H1 (cell line): ENCODE data around the gene RCC1. TPM values are rescaled to one million over a fixed set of nuclear protein-coding genes. Genes with fewer than 3 reads are reported as not detected.
A peak's percentile ranks its signal among the peaks of the same experiment; 100 is the strongest.

Experiments used
- CTCF ChIA-PET: fragments of 300-600 bp; sonication (Branson Sonifier 250); formaldehyde crosslinking; loops from one replicate; lab custom pipeline; 2021; ENCODE audit not compliant: partially characterized antibody; lab: Charles Lee
- POLR2A ChIA-PET: fragments of 300-600 bp; sonication (Branson Sonifier 250); formaldehyde crosslinking; loops from one replicate; lab custom pipeline; 2021; ENCODE audit warnings: inconsistent platforms; ENCODE audit not compliant: partially characterized antibody; lab: Charles Lee
- DNase-seq, 2 experiments: peaks; one replicate each; pipeline versions ENCODE4 v3.0.0 to v3.0.0-alpha.2; 2010 to 2022; ENCODE audit warnings: low spot score in 2 of 2, low read depth in 1 of 2, mixed read lengths in 1 of 2
- FAIRE-seq: peaks from 2 replicates; lab custom pipeline; 2011; peaks lifted over from hg19 to GRCh38; lab: Jason Lieb, UNC
- H2AFZ ChIP-seq: 2 replicates; pipeline ENCODE4 v1.8.1; 2012; ENCODE audit warnings: low read length, inconsistent platforms
- H2AK5ac ChIP-seq: 2 replicates; pipeline ENCODE4 v1.6.1; 2013; ENCODE audit warnings: low read depth, low read length
- H2BK120ac ChIP-seq: replicated peaks from 2 replicates; pipeline ENCODE3; 2013; ENCODE audit warnings: low read depth, low read length, inconsistent platforms
- H2BK12ac ChIP-seq: 2 replicates; pipeline ENCODE4 v1.6.1; 2013; ENCODE audit warnings: low read depth, low read length
- H2BK15ac ChIP-seq: 2 replicates; pipeline ENCODE4 v1.6.1; 2013; ENCODE audit warnings: low read length
- H2BK20ac ChIP-seq: 2 replicates; pipeline ENCODE4 v1.6.1; 2013; ENCODE audit warnings: low read length
- H2BK5ac ChIP-seq: 2 replicates; pipeline ENCODE4 v1.6.1; 2013; ENCODE audit warnings: low read depth, low read length
- H3K14ac ChIP-seq: 2 replicates; pipeline ENCODE4 v1.6.1; 2013; ENCODE audit warnings: inconsistent platforms; ENCODE audit not compliant: insufficient read length
- H3K18ac ChIP-seq: 2 replicates; pipeline ENCODE4 v1.6.1; 2013; ENCODE audit warnings: low read length; ENCODE audit errors: extremely low read depth
- H3K23ac ChIP-seq: 2 replicates; pipeline ENCODE4 v1.6.1; 2013; ENCODE audit warnings: inconsistent platforms; ENCODE audit not compliant: insufficient read length
- H3K23me2 ChIP-seq: 2 replicates; pipeline ENCODE4 v1.6.1; 2013; ENCODE audit warnings: low read depth, low read length
- H3K27ac ChIP-seq: 2 replicates; pipeline ENCODE4 v1.6.1; 2011; ENCODE audit warnings: low read depth, low read length, inconsistent platforms
- H3K27me3 ChIP-seq, 4 experiments: replicated peaks in 1 of 4; 1 replicate in 1 of 4; 2 replicates in 3 of 4; pipeline versions ENCODE4 v1.6.1 to v1.8.1; 2011 to 2013; ENCODE audit warnings: low read length in 3 of 4, mild to moderate bottlenecking in 3 of 4, inconsistent platforms in 2 of 4, mixed read lengths in 2 of 4, moderate library complexity in 1 of 4; ENCODE audit not compliant: control insufficient read depth in 3 of 4, insufficient read depth in 3 of 4; ENCODE audit errors: extremely low read depth in 1 of 4
- H3K36me3 ChIP-seq, 4 experiments: 2 replicates each; pipeline versions ENCODE4 v1.6.1 to v1.8.1; 2011 to 2013; ENCODE audit warnings: mild to moderate bottlenecking in 4 of 4, low read length in 3 of 4, moderate library complexity in 2 of 4, control low read depth in 1 of 4, inconsistent platforms in 1 of 4; ENCODE audit not compliant: insufficient read depth in 4 of 4, control insufficient read depth in 2 of 4
- H3K4ac ChIP-seq: replicated peaks from 2 replicates; pipeline ENCODE3; 2013; ENCODE audit warnings: low read length, low read depth, mixed read lengths, inconsistent platforms; ENCODE audit not compliant: insufficient read length
- H3K4me1 ChIP-seq, 4 experiments: replicated peaks in 1 of 4; 1 replicate in 1 of 4; 2 replicates in 3 of 4; pipeline versions ENCODE4 v1.6.1 to v1.8.1; 2011 to 2013; ENCODE audit warnings: low read length in 3 of 4, inconsistent platforms in 2 of 4, mixed read lengths in 1 of 4; ENCODE audit not compliant: insufficient read depth in 4 of 4, control insufficient read depth in 3 of 4
- H3K4me2 ChIP-seq, 2 experiments: 2 replicates each; pipeline versions ENCODE4 v1.6.1 to v1.8.1; 2011 to 2013; ENCODE audit warnings: low read depth in 2 of 2, low read length in 2 of 2, control low read depth in 1 of 2, inconsistent platforms in 1 of 2, mild to moderate bottlenecking in 1 of 2; ENCODE audit not compliant: insufficient read depth in 1 of 2
- H3K4me3 ChIP-seq, 4 experiments: fragments of 200-600, 300-600 bp in 1 of 4; sonication (generic), shearing (Covaris generic), sonication (Bioruptor Twin) in 1 of 4; 2 replicates each; pipeline versions ENCODE4 v1.5.1 to v1.8.1; 2011 to 2016; ENCODE audit warnings: low read length in 4 of 4, low read depth in 3 of 4, control low read depth in 2 of 4, inconsistent platforms in 2 of 4, mild to moderate bottlenecking in 2 of 4, mixed read lengths in 1 of 4, moderate library complexity in 1 of 4; ENCODE audit not compliant: insufficient read depth in 2 of 4; ENCODE audit errors: extremely low read depth in 1 of 4
- H3K56ac ChIP-seq: replicated peaks from 2 replicates; pipeline ENCODE3; 2013; ENCODE audit warnings: low read depth, mild to moderate bottlenecking, mixed read lengths, low read length, inconsistent platforms; ENCODE audit not compliant: insufficient read length
- H3K79me1 ChIP-seq: 2 replicates; pipeline ENCODE4 v1.6.1; 2013; ENCODE audit warnings: low read depth, low read length, control low read depth
- H3K79me2 ChIP-seq, 2 experiments: 2 replicates each; pipeline versions ENCODE4 v1.6.1 to v1.8.1; 2012 to 2013; ENCODE audit warnings: low read length in 2 of 2, mild to moderate bottlenecking in 2 of 2, inconsistent platforms in 1 of 2; ENCODE audit not compliant: insufficient read depth in 2 of 2, control insufficient read depth in 1 of 2
- H3K9ac ChIP-seq, 4 experiments: replicated peaks in 1 of 4; 1 replicate in 1 of 4; 2 replicates in 3 of 4; pipeline versions ENCODE4 v1.6.1 to v1.8.1; 2011 to 2013; ENCODE audit warnings: low read depth in 3 of 4, low read length in 3 of 4, control low read depth in 2 of 4, mild to moderate bottlenecking in 2 of 4, moderate library complexity in 2 of 4, inconsistent platforms in 1 of 4; ENCODE audit errors: extremely low read depth in 1 of 4
- H3K9me3 ChIP-seq, 2 experiments: 2 replicates each; pipeline versions ENCODE4 v1.6.1 to v1.8.1; 2012 to 2013; ENCODE audit warnings: mild to moderate bottlenecking in 2 of 2, moderate library complexity in 2 of 2, control low read depth in 1 of 2, inconsistent platforms in 1 of 2, low read depth in 1 of 2, low read length in 1 of 2, mixed read lengths in 1 of 2; ENCODE audit not compliant: insufficient read depth in 2 of 2
- H4K20me1 ChIP-seq, 2 experiments: replicated peaks in 1 of 2; 2 replicates each; pipeline versions ENCODE3 to v1.8.1; 2011 to 2013; ENCODE audit warnings: inconsistent platforms in 2 of 2, low read length in 2 of 2, mild to moderate bottlenecking in 1 of 2; ENCODE audit not compliant: insufficient read depth in 2 of 2, control insufficient read depth in 1 of 2
- H4K5ac ChIP-seq: 2 replicates; pipeline ENCODE4 v1.6.1; 2013; ENCODE audit warnings: low read length, low read depth, mixed read lengths, inconsistent platforms; ENCODE audit not compliant: insufficient read length
- H4K8ac ChIP-seq: 2 replicates; pipeline ENCODE4 v1.8.0; 2013; ENCODE audit warnings: mild to moderate bottlenecking, moderate library complexity, low read length, inconsistent platforms; ENCODE audit not compliant: insufficient read depth; ENCODE audit errors: extremely low read depth
- H4K91ac ChIP-seq: replicated peaks from 2 replicates; pipeline ENCODE3; 2013; ENCODE audit warnings: low read length, mixed read lengths, inconsistent platforms; ENCODE audit not compliant: insufficient read length
- CEBPB ChIP-seq: IDR thresholded peaks from 2 replicates; pipeline ENCODE4 v1.6.1; 2012; ENCODE audit warnings: low read depth, low read length
- KDM4A ChIP-seq: IDR thresholded peaks from one replicate; pipeline ENCODE4 v1.7.1; 2012; ENCODE audit warnings: low read depth, mild to moderate bottlenecking, moderate library complexity, low read length, inconsistent platforms; ENCODE audit not compliant: severe bottlenecking
- POLR2A ChIP-seq, 2 experiments: IDR thresholded peaks; 1 replicate in 1 of 2; 2 replicates in 1 of 2; pipeline ENCODE4 v1.6.1; 2011; ENCODE audit warnings: low read depth in 2 of 2, low read length in 2 of 2, mild to moderate bottlenecking in 2 of 2; ENCODE audit errors: control extremely low read depth in 1 of 2
- POLR2AphosphoS5 ChIP-seq: IDR thresholded peaks from 2 replicates; pipeline ENCODE4 v1.6.1; 2011; ENCODE audit warnings: low read depth, low read length
- TAF7 ChIP-seq: optimal IDR thresholded peaks from 2 replicates; pipeline ENCODE3; 2011; ENCODE audit warnings: low read depth, mild to moderate bottlenecking, inconsistent platforms, low read length, moderate library complexity, borderline replicate concordance
- USF2 ChIP-seq: IDR thresholded peaks from 2 replicates; pipeline ENCODE4 v1.6.1; 2011; ENCODE audit warnings: low read length, improper control_type of control experiment
- WGBS, 2 experiments: shearing (Covaris generic) in 1 of 2; methylation state at CpG; one replicate each; pipeline versions ENCODE4 v1.1.6 to v1.1.7; 2013 to 2015; ENCODE audit warnings: low lambda C conversion rate in 2 of 2, mixed read lengths in 2 of 2, inconsistent platforms in 1 of 2, low coverage in 1 of 2, missing lambda C conversion rate in 1 of 2; ENCODE audit not compliant: insufficient replicate concordance in 2 of 2, insufficient coverage in 1 of 2, insufficient read length in 1 of 2; ENCODE audit errors: extremely low coverage in 1 of 2, missing lambda C conversion rate in 1 of 2; 5-methylcytosine and 5-hydroxymethylcytosine counted together
- polyA plus RNA-seq, 7 experiments: library from polyadenylated mRNA; depleted of rRNA in 3 of 7; stranded (reverse) in 5 of 7; unstranded in 2 of 7; fragments of >200 nt in 5 of 7; fragments of 200-250 nt in 2 of 7; gene quantifications; 1 replicate in 5 of 7; 2 replicates in 1 of 7; 4 replicates in 1 of 7; pipeline versions ENCODE4 v1.2.1 to v1.2.3, GENCODE V29; 2011 to 2013; ENCODE audit warnings: missing spikeins in 2 of 7, mixed read lengths in 2 of 7
- total RNA-seq: library from RNA; stranded (reverse); fragmentation: NEBNext Ultra II Directional; extraction: Animal tissue kit (Norgen Biotek cat#: 25700); gene quantifications from 2 replicates; pipeline ENCODE4 v1.2.1, GENCODE V29; 2021

RCC1 gene
- total and polyA plus RNA-seq, 2 of the 8 experiments (the other 6 are each of a cell fraction or from before 2014, with no cell fraction given), result 48.5 to 98.4 TPM

GRCh38 chr1:28577052-28577678 lies 71.3 kb downstream of the RCC1 start:
- no peak for DNase-seq
- H3K79me2 ChIP-seq, result peaks cover 10 to 21% of the 10 kb centered on the region in 2 experiments
- H3K4me3 ChIP-seq, result no peak overlapping the region

More at GRCh38 chr1:28577052-28577678, 71.3 kb downstream of the RCC1 start:
- no peak overlapping the region for H3K14ac ChIP-seq
- H3K9me3 ChIP-seq, result no peaks in the 10 kb centered on the region
- H4K20me1 ChIP-seq, result peaks cover 15 to 23% of the 10 kb centered on the region in 2 experiments
- no peak overlapping the region for H4K91ac ChIP-seq
- peaks cover 19 to 60% (median 41%) of the 10 kb centered on the region in 4 experiments for H3K36me3 ChIP-seq
- H3K4me1 ChIP-seq, result peaks cover 0 to 8% (median 3%) of the 10 kb centered on the region in 4 experiments; a peak in 4 of 7 replicates
- no peak overlapping the region for H2BK15ac ChIP-seq
- H2AFZ ChIP-seq, result no peak overlapping the region
- no peak overlapping the region for H3K23ac ChIP-seq
- no peak overlapping the region for H3K56ac ChIP-seq
- H4K5ac ChIP-seq, result no peak overlapping the region
- H4K8ac ChIP-seq, result no peak overlapping the region; the same call in 1 of the 2 replicates
- H3K4me2 ChIP-seq, result no peak overlapping the region
- no peak overlapping the region for H3K4ac ChIP-seq
- ChIA-PET CTCF (interaction anchor here (0.7 to 9.7 kb wide), 6 partner anchors 8 to 63 kb away, joined by 3 to 73 read pairs (median 3); no protein-coding TSS in a partner anchor), POLR2A (interaction anchor here (1.3 to 23.4 kb wide), 7 partner anchors 16 to 342 kb away, joined by 3 to 660 read pairs (median 118); partner anchors contain the start of genes ATP5IF1, RAB42, RCC1 and TAF12)
- no peak overlapping the region for H2BK5ac ChIP-seq
- H3K27me3 ChIP-seq, result peaks cover 0 to under 1% (median under 1%) of the 10 kb centered on the region in 4 experiments; a peak in 1 of 7 replicates
- H2AK5ac ChIP-seq, result no peak overlapping the region
- H3K23me2 ChIP-seq, result peaks cover 10% of the 10 kb centered on the region; the same call in 1 of the 2 replicates
- FAIRE-seq, result no peak
- H2BK12ac ChIP-seq, result no peak overlapping the region
- H3K79me1 ChIP-seq, result peaks cover 4% of the 10 kb centered on the region; the same call in 1 of the 2 replicates
- WGBS, 2 experiments, result 82% methylated on average over 1 of the region's 1 CpG; no CpG with 5 or more reads in 1 of the 2 experiments
- no peak overlapping the region for H3K27ac ChIP-seq
- TF ChIP-seq TAF7 (no peak), POLR2A (IDR thresholded peaks at IDR 0.05; ENCODE audit: control extremely low read depth in 1 of 2, low read depth in 2 of 2, low read length in 2 of 2) (peak in 1 of 2 experiments; percentile 31; a peak in 2 of 3 replicates), CEBPB (no peak), POLR2AphosphoS5 (peak; percentile 92), KDM4A (no peak), USF2 (no peak)
- H2BK20ac ChIP-seq, result no peak overlapping the region
- no peak overlapping the region for H3K18ac ChIP-seq
- H2BK120ac ChIP-seq, result no peak overlapping the region
- no peak overlapping the region for H3K9ac ChIP-seq
